ENCODE measurements around the gene B3GALNT2.
"Not testable (repeated sequence)": the region's sequence is repeated elsewhere in the genome, so short reads cannot be mapped to it uniquely, and the experiment has no call there.

Gene B3GALNT2

DNA sequence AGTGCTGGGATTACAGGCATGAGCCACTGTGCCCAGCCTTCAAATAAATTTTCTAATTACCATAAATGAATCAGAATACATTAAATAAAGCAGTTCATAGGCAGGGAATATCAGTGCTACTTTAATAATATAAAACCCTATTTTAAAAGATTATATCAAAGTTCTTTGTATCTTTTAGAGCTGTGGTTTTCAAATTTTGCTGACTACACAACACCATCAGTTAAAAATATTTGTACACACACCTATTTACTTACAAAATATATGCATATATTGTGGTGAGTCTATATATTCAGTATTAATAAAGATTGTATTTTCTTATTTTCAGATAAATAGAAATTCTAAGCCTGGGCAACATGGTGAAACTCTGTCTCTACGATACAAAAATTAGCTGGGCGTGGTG is 18.7 kb downstream of the B3GALNT2 start:
- Mint-ChIP-seq H3K27me3 (no peaks in the 10 kb centered on the region), H3K9me3 (no peaks in the 10 kb centered on the region), H3K27ac (no peak overlapping the region), H3K36me3 (ENCODE audit: low read depth) (peaks cover 28% of the 10 kb centered on the region), H3K4me3 (no peak overlapping the region), H3K4me1 (peaks cover 12% of the 10 kb centered on the region)
- DNase-seq: no peak
- ATAC-seq: no peak

DNA sequence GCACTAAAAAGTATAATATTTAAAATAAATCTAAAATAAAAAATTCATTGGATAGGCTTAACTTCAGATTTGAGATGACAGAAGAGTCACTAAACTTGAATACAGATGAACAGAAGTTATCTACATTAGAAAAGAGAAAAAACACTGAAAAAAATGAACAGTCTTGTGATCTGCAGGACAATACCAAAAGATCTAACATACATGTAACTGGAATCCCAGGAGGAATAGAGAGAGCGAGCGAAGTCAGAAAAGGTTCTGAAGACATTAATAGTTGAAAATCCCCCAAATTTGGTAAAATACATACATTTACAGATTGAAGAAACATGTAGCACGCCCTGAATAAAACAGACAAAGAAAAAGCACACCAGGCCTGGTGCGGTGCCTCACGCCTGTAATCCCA is 21.2 kb downstream of the B3GALNT2 start:
- Mint-ChIP-seq H3K36me3 (ENCODE audit: low read depth) (peaks cover 46% of the 10 kb centered on the region), H3K27me3 (no peaks in the 10 kb centered on the region), H3K4me3 (no peak overlapping the region), H3K4me1 (peaks cover 1% of the 10 kb centered on the region), H3K27ac (no peak overlapping the region), H3K9me3 (no peaks in the 10 kb centered on the region)
- DNase-seq (no peak), ATAC-seq (no peak)

DNA sequence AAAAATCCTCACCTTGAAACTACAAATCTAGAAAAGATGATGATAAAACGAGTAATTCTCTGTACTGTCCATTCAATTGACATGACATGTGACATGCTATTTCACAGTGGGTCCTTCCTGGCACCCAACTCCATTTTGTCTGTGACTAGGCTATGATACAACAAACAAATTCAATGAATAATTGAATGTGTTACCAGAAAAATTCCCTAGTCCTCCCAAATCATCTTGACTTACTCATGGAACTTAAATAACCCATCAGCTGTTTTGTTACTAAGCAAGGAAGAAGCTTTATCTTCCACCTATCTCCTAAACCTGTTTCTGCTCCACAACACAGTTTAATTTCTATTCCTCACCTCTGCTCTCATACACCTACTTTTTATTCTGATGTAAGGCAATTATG is 30.4 kb downstream of the B3GALNT2 start:
- no peak for ATAC-seq
- Mint-ChIP-seq H3K27ac (no peak overlapping the region), H3K4me3 (no peak overlapping the region), H3K27me3 (no peaks in the 10 kb centered on the region), H3K9me3 (no peaks in the 10 kb centered on the region), H3K4me1 (peaks cover 3% of the 10 kb centered on the region), H3K36me3 (ENCODE audit: low read depth) (peaks cover 19% of the 10 kb centered on the region)
- DNase-seq: no peak

DNA sequence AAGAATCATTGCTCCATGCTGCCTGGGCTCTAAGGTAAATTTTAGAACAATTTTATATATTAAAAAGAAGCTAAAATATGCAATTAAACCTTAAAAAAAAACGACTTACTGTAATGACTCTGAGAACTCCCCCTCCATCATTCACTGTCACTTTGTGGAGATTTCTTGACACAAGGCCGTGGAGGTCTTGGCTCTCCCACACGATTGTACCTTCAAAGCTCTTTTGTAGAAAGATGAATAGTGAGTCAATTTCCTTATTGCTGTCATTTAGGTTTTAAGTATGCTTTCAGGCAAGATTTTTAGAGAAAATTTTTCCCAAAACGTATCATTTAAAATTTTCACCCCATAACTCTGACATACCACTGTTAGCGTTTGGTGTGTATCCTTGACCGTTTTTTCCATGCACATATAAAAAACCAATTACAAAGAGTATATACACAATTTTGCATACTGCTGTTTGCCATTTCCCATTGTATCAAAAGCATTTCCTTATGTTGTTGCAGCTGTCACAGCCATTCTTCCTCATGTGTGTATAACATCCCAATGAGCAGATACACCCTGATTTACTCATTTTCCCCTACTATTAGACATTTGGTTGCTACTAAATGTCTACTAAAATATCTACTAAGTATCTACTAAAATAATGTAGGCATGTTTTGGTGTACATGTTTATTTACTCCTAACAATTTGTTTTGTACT is 33.4 kb downstream of the B3GALNT2 start:
- H3K9me3 Mint-ChIP-seq: no peaks in the 10 kb centered on the region
- no peak overlapping the region for H3K4me3 Mint-ChIP-seq
- peaks cover 3% of the 10 kb centered on the region for H3K4me1 Mint-ChIP-seq
- H3K27me3 Mint-ChIP-seq: no peaks in the 10 kb centered on the region
- no peak overlapping the region for H3K27ac Mint-ChIP-seq
- no peak for ATAC-seq
- DNase-seq: no peak
- H3K36me3 Mint-ChIP-seq (ENCODE audit: low read depth): peaks cover 11% of the 10 kb centered on the region

DNA sequence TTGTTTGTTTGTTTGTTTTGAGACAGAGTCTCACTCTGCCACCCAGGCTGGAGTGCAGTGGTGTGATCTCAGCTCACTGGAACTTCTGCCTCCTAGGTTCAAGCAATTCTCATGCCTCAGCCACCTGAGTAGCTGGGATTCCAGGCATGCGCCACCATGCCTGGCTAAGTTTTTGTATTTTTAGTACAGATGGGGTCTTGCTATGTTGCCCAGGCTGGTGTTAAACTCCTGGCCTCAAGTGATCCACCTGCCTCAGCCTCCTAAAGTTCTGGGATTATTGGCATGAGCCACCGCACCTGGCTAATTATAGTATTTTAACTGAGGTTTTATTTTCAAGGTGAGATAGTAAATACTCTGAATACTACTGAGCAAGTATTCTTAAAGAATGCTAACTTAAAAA is 34.4 kb downstream of the B3GALNT2 start:
- H3K27ac Mint-ChIP-seq, H3K9me3 Mint-ChIP-seq, H3K4me1 Mint-ChIP-seq, H3K4me3 Mint-ChIP-seq, H3K27me3 Mint-ChIP-seq, ATAC-seq, DNase-seq: not testable (repeated sequence)
- peaks cover 16% of the 10 kb centered on the region for H3K36me3 Mint-ChIP-seq (ENCODE audit: low read depth)

DNA sequence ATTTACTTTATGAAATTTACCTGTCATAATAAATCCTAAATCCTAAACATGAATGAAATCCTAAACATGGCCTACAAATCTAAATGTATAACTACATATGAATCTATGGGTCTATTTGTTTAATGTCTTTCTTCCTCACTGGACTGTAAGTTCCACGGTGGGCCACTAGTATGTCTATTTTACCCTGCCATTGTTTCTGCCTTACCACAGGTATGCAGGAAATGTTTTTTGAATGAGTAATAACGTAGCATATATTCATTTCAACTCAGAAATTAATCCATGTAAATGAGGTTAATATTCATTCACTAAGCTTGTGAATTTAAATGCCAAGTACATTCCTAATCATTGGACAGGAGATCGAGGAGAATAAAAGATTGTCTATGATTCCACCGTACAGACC is 35.3 kb downstream of the B3GALNT2 start:
- no peak overlapping the region for H3K4me3 Mint-ChIP-seq
- DNase-seq (no peak), ATAC-seq (no peak)
- no peaks in the 10 kb centered on the region for H3K27me3 Mint-ChIP-seq
- peaks cover 1% of the 10 kb centered on the region for H3K4me1 Mint-ChIP-seq
- H3K27ac Mint-ChIP-seq: no peak overlapping the region
- H3K9me3 Mint-ChIP-seq: no peaks in the 10 kb centered on the region
- peaks cover 16% of the 10 kb centered on the region for H3K36me3 Mint-ChIP-seq (ENCODE audit: low read depth)

DNA sequence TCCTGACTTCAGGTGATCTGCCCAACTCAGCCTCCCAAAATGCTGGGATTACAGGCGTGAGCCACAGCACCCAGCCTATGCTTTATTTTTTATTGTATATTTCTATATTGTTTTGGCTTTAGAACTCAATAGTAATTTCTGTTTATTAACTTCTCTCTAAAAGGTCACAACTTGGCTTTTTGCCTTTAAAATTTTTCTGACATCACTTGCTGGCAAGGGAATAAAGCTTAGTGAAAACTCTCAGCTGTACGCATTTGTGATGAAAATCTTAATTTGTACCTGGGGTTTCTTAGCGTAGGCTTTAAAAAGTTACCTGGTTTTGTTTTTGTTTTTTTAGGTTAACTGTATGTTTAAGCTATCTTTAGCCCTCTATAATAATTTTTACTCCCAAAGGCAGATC is 36.2 kb downstream of the B3GALNT2 start:
- DNase-seq (no peak), ATAC-seq (no peak)
- no peak overlapping the region for H3K27ac Mint-ChIP-seq
- no peaks in the 10 kb centered on the region for H3K27me3 Mint-ChIP-seq
- no peak overlapping the region for H3K4me3 Mint-ChIP-seq
- H3K4me1 Mint-ChIP-seq: no peaks in the 10 kb centered on the region
- no peaks in the 10 kb centered on the region for H3K9me3 Mint-ChIP-seq
- peaks cover 16% of the 10 kb centered on the region for H3K36me3 Mint-ChIP-seq (ENCODE audit: low read depth)

DNA sequence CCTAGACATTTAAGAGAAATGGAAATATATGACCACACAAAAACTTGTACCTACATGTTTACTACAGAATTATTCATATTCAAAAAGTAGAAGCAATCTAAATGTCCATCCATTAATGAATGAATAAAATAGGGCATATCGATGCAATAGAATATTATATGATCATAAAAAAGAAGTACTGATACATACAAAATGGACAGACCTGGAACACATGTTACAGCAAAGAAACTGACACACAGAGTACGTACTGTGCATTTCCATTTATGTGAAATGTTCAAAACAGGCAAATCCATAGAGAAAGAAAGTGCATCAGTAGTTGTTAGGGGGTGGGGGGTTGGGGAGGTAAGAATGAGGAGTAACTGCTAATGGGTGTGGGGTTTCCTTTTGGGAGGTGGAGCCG is 39.2 kb downstream of the B3GALNT2 start:
- no peaks in the 10 kb centered on the region for H3K9me3 Mint-ChIP-seq
- no peak overlapping the region for H3K27ac Mint-ChIP-seq
- DNase-seq (no peak), ATAC-seq (no peak)
- peaks cover 8% of the 10 kb centered on the region for H3K4me1 Mint-ChIP-seq
- no peak overlapping the region for H3K4me3 Mint-ChIP-seq
- no peaks in the 10 kb centered on the region for H3K27me3 Mint-ChIP-seq
- H3K36me3 Mint-ChIP-seq (ENCODE audit: low read depth): peaks cover 14% of the 10 kb centered on the region

DNA sequence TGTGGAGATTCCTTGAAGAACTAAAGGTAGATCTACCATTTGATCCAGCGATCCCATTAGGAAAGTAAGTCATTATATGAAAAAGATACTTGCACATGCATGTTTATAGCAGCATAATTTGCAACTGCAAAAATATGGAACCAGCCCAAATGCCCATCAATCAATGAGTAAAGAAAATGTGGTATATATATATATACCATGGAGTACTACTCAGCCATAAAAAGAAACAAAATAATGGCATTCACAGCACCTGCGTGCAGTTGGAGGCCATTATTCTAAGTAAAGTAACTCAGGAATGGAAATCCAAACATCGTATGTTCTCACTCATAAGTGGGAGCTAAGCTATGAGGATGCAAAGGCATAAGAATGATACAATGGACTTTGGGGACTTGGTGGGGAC is 41.4 kb downstream of the B3GALNT2 start:
- H3K4me1 Mint-ChIP-seq; H3K36me3 Mint-ChIP-seq (ENCODE audit: low read depth); H3K27ac Mint-ChIP-seq; H3K27me3 Mint-ChIP-seq; H3K4me3 Mint-ChIP-seq; ATAC-seq; H3K9me3 Mint-ChIP-seq; DNase-seq: not testable (repeated sequence)

DNA sequence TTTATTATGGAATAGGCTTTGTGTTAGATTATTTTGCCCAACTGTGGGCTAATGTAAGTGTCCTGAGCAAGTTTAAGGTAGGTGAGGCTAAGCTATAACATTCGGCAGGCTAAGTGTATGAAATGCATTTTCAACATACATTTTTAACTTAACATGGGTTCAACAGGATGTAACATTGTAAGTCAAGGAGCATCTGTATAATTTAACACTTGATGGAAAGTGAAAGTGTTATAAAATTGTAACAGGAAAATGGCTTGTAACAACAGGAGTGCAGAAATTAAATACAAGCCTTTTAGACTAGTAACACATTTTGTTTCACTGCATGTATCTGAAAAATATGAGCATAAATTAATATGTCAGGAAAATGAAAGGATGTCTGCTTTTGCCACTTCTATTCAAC is 42.3 kb downstream of the B3GALNT2 start:
- Mint-ChIP-seq H3K27me3 (no peaks in the 10 kb centered on the region), H3K4me1 (peaks cover 8% of the 10 kb centered on the region), H3K9me3 (no peaks in the 10 kb centered on the region), H3K36me3 (ENCODE audit: low read depth) (peaks cover 8% of the 10 kb centered on the region), H3K4me3 (no peak overlapping the region), H3K27ac (no peak overlapping the region)
- no peak for ATAC-seq
- DNase-seq: no peak

DNA sequence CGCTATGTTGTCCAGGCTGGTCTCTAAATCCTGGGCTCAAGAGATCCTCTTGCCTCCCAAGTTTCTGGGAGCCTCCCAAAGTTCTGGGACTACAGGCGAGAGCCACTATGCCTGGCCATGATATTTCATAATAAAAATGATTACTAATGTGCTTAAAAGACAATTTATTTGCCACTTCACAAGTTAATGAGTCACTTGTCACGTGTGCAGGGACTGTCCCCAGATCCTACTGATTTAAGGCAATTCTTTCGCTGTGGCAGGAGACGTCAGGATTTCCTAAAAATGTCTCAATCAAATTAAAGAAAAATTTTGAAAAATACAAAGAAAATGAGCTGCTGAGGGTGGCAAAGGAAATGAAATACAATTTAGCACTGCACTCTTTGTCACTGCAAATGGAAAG is 43.5 kb downstream of the B3GALNT2 start:
- Mint-ChIP-seq H3K36me3 (ENCODE audit: low read depth) (peaks cover 7% of the 10 kb centered on the region), H3K4me3 (no peak overlapping the region), H3K4me1 (peaks cover 8% of the 10 kb centered on the region), H3K27me3 (no peaks in the 10 kb centered on the region), H3K27ac (no peak overlapping the region), H3K9me3 (no peaks in the 10 kb centered on the region)
- ATAC-seq: no peak
- DNase-seq: no peak

DNA sequence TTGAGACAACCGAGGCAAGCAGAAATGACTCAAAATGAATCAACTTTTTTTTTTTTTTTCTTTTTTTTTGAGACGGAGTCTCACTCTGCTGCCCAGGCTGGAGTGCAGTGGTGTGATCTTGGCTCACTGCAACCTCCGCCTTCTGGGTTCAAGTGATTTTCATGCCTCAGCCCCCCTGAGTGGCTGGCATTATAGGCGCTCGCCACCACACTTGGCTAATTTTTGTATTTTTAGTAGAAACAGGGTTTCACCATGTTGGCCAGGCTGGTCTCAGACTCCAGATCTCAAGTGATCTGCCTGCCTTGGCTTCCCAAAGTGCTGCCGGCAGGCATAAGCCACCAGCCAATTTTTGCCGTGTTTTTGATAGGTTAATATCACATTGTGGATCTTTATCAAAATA is 46.4 kb downstream of the B3GALNT2 start:
- not testable (repeated sequence) for H3K4me3 Mint-ChIP-seq; DNase-seq; H3K27me3 Mint-ChIP-seq; H3K9me3 Mint-ChIP-seq; ATAC-seq; H3K36me3 Mint-ChIP-seq (ENCODE audit: low read depth); H3K27ac Mint-ChIP-seq; H3K4me1 Mint-ChIP-seq

DNA sequence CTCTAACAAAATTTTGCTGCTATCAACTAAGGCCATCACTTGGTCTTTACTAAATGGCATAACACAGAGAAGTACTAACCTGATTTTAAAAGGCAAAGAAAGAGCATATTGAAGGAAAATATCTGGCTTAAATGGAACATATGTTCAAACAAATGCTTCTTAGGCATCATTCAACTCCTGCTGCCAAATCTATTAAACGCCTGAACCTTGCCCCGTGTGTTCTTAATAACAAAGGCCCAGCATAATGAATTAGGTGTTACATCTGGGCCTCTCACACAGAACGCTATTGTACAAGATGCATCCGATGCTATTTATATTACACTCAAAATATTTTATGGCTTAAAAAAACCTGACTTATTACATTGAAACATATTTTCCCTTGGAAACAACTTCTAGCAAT is 48.4 kb downstream of the B3GALNT2 start:
- Mint-ChIP-seq H3K36me3 (ENCODE audit: low read depth) (peaks cover 11% of the 10 kb centered on the region), H3K4me3 (no peak overlapping the region), H3K9me3 (no peaks in the 10 kb centered on the region), H3K27me3 (no peaks in the 10 kb centered on the region), H3K27ac (no peak overlapping the region), H3K4me1 (no peaks in the 10 kb centered on the region)
- DNase-seq (no peak), ATAC-seq (no peak)

DNA sequence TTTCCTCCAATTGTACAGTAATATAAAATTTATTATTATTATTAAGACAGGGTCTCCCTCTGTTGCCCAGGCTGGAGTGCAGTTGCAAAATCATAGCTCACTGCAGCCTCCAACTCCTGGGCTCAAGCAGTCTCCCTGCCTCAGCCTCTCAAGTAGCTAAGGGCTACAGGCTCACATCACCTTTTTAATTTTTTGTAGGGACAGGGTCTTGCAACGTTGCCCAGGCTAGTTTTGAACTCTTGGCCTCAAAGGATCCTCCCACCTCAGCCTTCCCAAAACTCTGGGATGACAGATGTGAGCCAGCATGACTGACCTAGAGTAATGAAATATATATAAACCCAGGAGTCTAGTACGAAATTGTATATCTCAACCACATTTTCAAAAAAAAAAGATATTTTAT is 49.2 kb downstream of the B3GALNT2 start:
- no peak overlapping the region for H3K27ac Mint-ChIP-seq
- no peaks in the 10 kb centered on the region for H3K4me1 Mint-ChIP-seq
- no peaks in the 10 kb centered on the region for H3K27me3 Mint-ChIP-seq
- no peaks in the 10 kb centered on the region for H3K9me3 Mint-ChIP-seq
- no peak for DNase-seq
- H3K4me3 Mint-ChIP-seq: no peak overlapping the region
- no peak for ATAC-seq
- peaks cover 19% of the 10 kb centered on the region for H3K36me3 Mint-ChIP-seq (ENCODE audit: low read depth)

DNA sequence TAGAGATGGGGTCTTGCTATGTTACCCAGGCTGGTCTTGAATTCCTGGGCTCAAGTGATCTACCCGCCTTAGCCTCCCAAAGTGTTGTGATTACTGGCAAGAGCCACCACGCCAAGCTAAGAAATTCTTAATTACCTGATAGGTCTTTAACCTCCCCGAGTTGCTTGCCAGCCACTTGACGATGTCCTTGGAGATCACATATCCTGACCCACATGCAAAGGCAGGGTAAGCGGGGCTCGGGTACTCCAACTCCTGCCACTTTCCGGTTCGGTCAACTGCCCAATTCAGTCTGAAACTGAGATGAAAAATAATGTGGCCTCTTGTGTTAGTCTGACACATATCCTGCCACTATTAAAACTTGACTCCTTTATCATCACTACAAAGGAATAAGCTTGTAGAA is 50.2 kb downstream of the B3GALNT2 start:
- H3K4me1 Mint-ChIP-seq: no peaks in the 10 kb centered on the region

DNA sequence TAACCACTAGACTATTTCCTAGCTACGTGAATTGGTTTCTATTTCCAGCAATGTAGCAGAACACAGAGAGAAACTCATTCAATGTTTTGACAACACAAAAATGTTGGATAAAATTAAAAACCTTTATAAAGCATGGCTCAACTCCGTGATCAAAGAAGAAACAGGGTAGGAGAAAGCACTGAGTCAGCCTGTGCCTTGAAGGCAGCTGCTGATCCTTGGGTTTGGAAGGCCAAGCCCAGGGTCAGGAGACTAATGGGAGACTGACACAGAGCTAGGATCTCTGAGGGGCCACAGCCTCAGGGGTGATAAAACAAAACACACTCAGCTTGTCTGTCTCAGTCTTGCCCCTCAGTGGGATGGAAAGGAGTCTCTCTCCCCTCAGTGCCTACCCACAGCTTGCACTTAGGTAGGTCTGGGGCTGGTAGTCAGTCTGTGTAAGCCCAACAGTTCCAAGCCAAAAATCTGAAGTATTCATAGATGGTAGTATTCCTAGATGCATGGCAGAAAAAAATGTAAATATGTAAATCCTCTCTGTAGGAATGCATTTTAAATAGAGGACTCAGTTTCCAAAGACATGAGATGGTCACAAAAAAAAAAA is 53.3 kb downstream of the B3GALNT2 start:
- DNase-seq: no peak
- H3K36me3 Mint-ChIP-seq (ENCODE audit: low read depth): peaks cover 33% of the 10 kb centered on the region
- ATAC-seq: no peak
- no peak overlapping the region for H3K27ac Mint-ChIP-seq
- no peaks in the 10 kb centered on the region for H3K9me3 Mint-ChIP-seq
- H3K4me3 Mint-ChIP-seq: no peak overlapping the region
- no peaks in the 10 kb centered on the region for H3K4me1 Mint-ChIP-seq
- H3K27me3 Mint-ChIP-seq: no peaks in the 10 kb centered on the region

More for the DNA sequence above, 50.2 kb downstream of the B3GALNT2 start:
- Mint-ChIP-seq H3K27ac (no peak overlapping the region), H3K4me3 (no peak overlapping the region), H3K36me3 (ENCODE audit: low read depth) (peaks cover 25% of the 10 kb centered on the region), H3K9me3 (no peaks in the 10 kb centered on the region), H3K27me3 (no peaks in the 10 kb centered on the region)
- DNase-seq: no peak
- no peak for ATAC-seq

All from activated naive CD8-positive, alpha-beta T cell treated with anti-CD3 and anti-CD28 coated beads, Interleukin-2, amount 50 U/mL, for 24 hours (primary cell).